Tracheal epithelial cell (primary cell): ENCODE data around the gene SLTM. TPM values are rescaled to one million over a fixed set of nuclear protein-coding genes. Genes with fewer than 3 reads are reported as not detected.

Source experiments
- total RNA-seq: library from RNA; depleted of rRNA; stranded (reverse); fragments of >200 nt; gene quantifications from 2 replicates; pipeline ENCODE4 v1.2.1, GENCODE V29; 2014

Gene SLTM
- total RNA-seq: 51.6 and 55.2 TPM in 2 replicates

DNA sequence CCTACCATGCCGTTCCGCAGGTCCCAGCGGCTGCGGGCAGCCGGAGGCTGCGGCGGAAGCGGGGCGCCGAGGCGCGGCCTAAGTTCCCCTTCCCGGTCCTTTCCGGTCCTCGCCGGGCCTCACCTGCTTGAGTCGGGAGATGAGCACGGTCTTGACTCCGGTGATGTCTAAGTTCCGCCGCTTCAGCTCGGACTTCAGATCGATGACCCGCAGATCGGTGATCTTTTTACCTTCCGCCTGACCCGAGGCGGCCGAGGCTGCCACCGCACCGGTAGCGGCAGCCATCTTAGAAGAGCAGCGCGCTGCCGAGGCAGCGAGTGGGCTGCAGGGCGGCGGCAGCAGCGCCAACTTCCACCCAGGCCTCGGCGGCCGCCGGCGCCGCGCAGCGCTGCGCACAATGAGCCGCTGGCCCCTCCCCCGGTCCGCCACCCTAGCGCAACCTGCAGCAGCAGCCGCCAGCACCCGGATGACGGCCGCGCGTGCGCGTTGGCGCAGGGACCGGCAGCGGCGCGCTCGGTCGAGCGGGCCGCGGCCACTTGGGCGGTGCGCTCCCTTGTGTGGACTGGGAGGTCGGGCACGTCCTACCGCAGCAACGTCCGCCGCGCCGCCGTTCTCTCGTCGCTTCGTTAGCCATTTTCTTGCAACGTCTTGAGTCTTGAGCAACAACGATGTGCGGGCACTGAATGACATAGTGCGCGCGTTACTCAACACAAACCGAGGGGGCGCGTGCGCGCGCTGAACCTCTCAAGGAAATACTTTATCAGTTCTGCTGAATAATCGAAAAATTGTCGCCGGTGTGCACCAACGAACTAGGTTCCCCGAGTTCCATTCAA lies at the start of gene SLTM:
Gene SLTM (minus strand): TSS at position 399 of the 833 bp plus-strand sequence. CDS start 114 bp downstream, at position 285.

Other genes with a start within 250 kb of the SLTM start
- 120 and 133 TPM in 2 replicates for gene ADAM10, start 184.0 kb downstream of the SLTM start, total RNA-seq
- gene MINDY2, start 162.4 kb downstream of the SLTM start, total RNA-seq: 21.2 and 24.3 TPM in 2 replicates
- 11.1 and 16.8 TPM in 2 replicates for gene RNF111, start 54.0 kb upstream of the SLTM start, total RNA-seq
- 2.6 and 6.3 TPM in 2 replicates for gene CCNB2, start 171.5 kb upstream of the SLTM start, total RNA-seq